GM23248 (cell line): Measurements from ENCODE around the gene C3orf49. TPM values are rescaled to one million over a fixed set of nuclear protein-coding genes. Genes with fewer than 3 reads are reported as not detected.

Source experiments
- DNase-seq: peaks from one replicate; pipeline ENCODE4 v3.0.0-alpha.2; 2015
- H2AFZ ChIP-seq: fragments of 200-600 bp; sonication (generic); 2 replicates; pipeline ENCODE4 v1.6.1; 2016; ENCODE audit warnings: antibody characterized with exemption
- H3F3A ChIP-seq: fragments of 200-600 bp; sonication (generic); 2 replicates; pipeline ENCODE4 v1.6.1; 2016; ENCODE audit warnings: mild to moderate bottlenecking, antibody characterized with exemption, mixed run types; ENCODE audit not compliant: insufficient read depth
- H3K27ac ChIP-seq: fragments of 200-600 bp; sonication (generic); 2 replicates; pipeline ENCODE4 v1.5.1; 2016; ENCODE audit warnings: mild to moderate bottlenecking
- H3K27me3 ChIP-seq: fragments of 200-600 bp; sonication (generic); replicated peaks from 2 replicates; pipeline ENCODE4 v1.6.1; 2016; ENCODE audit warnings: mild to moderate bottlenecking; ENCODE audit not compliant: insufficient read depth
- H3K36me3 ChIP-seq: fragments of 200-600 bp; sonication (generic); 2 replicates; pipeline ENCODE4 v1.6.1; 2016; ENCODE audit warnings: low read depth, mild to moderate bottlenecking
- H3K4me1 ChIP-seq: fragments of 200-600 bp; sonication (generic); 2 replicates; pipeline ENCODE4 v1.6.1; 2016; ENCODE audit warnings: mild to moderate bottlenecking; ENCODE audit not compliant: insufficient read depth
- H3K4me2 ChIP-seq: fragments of 200-600 bp; sonication (generic); one replicate; pipeline ENCODE4 v1.6.1; 2016; ENCODE audit warnings: mild to moderate bottlenecking; ENCODE audit not compliant: unreplicated experiment
- H3K4me3 ChIP-seq: fragments of 200-600 bp; sonication (generic); 2 replicates; pipeline ENCODE4 v1.5.1; 2016; ENCODE audit warnings: mild to moderate bottlenecking
- H3K79me2 ChIP-seq: fragments of 200-600 bp; sonication (generic); 2 replicates; pipeline ENCODE4 v1.6.1; 2016; ENCODE audit warnings: mild to moderate bottlenecking; ENCODE audit not compliant: insufficient read depth
- H3K9ac ChIP-seq: fragments of 200-600 bp; sonication (generic); 2 replicates; pipeline ENCODE4 v1.6.1; 2016; ENCODE audit warnings: mild to moderate bottlenecking
- H3K9me2 ChIP-seq: fragments of 200-600 bp; sonication (generic); 2 replicates; pipeline ENCODE4 v1.6.1; 2016; ENCODE audit warnings: mixed run types, mild to moderate bottlenecking, moderate library complexity; ENCODE audit not compliant: insufficient read depth
- H3K9me3 ChIP-seq: fragments of 200-600 bp; sonication (generic); one replicate; pipeline ENCODE4 v1.6.1; 2017; ENCODE audit warnings: low read depth
- H4K20me1 ChIP-seq: fragments of 200-600 bp; sonication (generic); 2 replicates; pipeline ENCODE4 v1.6.0; 2016; ENCODE audit not compliant: insufficient read depth
- EZH2 ChIP-seq: fragments of 200-600 bp; sonication (generic); IDR thresholded peaks from 2 replicates; pipeline ENCODE4 v1.6.1; 2018; ENCODE audit warnings: antibody characterized with exemption, mild to moderate bottlenecking; ENCODE audit not compliant: insufficient read depth, poor library complexity, severe bottlenecking
- EZH2phosphoT487 ChIP-seq: fragments of 200-600 bp; sonication (generic); IDR thresholded peaks from 2 replicates; pipeline ENCODE4 v1.6.1; 2018; ENCODE audit warnings: antibody characterized with exemption, moderate library complexity, mild to moderate bottlenecking, low read depth; ENCODE audit not compliant: insufficient read depth
- WGBS, 2 experiments: methylation state at CpG; one replicate each; pipeline ENCODE4 v1.1.6; 2015 to 2017; ENCODE audit warnings: low lambda C conversion rate in 2 of 2, low coverage in 1 of 2; ENCODE audit errors: missing lambda C conversion rate in 2 of 2; 5-methylcytosine and 5-hydroxymethylcytosine counted together
- in situ Hi-C: fragments of 300-500 bp; cut with MboI; formaldehyde crosslinking; loops from 2 replicates; pipeline ENCODE4 v1.15.0; 2020
- polyA plus RNA-seq: library from polyadenylated mRNA; unstranded; fragments of >200 nt; fragmentation: Nextera tagmentation; extraction: Ambion mirVana; gene quantifications from 2 replicates; pipeline ENCODE4 v1.2.1, GENCODE V29; 2016
- total RNA-seq: library from RNA; depleted of rRNA; stranded (reverse); fragments of >200 nt; shearing (Covaris generic); gene quantifications from 2 replicates; pipeline ENCODE4 v1.2.3, GENCODE V29; 2014

The C3orf49 gene
- total and polyA plus RNA-seq, 2 experiments from 2014 or later = not detected

- H3K4me2 ChIP-seq = no peak overlapping the region
- H2AFZ ChIP-seq = no peak overlapping the region
- H3K9ac ChIP-seq = no peak overlapping the region
- no peaks in the 10 kb centered on the region for H3K4me1 ChIP-seq
- H4K20me1 ChIP-seq = no peaks in the 10 kb centered on the region
- TF ChIP-seq EZH2phosphoT487 (no peak), EZH2 (no peak)
- no peak for DNase-seq
- no peak overlapping the region for H3K27ac ChIP-seq
- no peak overlapping the region for H3K4me3 ChIP-seq
- no peaks in the 10 kb centered on the region for H3K27me3 ChIP-seq
- H3K9me3 ChIP-seq = no peaks in the 10 kb centered on the region
- in situ Hi-C loops = loop anchor here (25.0 kb wide), 1 partner anchor 1196 kb away; no protein-coding TSS in a partner anchor
- no peaks in the 10 kb centered on the region for H3K36me3 ChIP-seq
- no peaks in the 10 kb centered on the region for H3K79me2 ChIP-seq
- WGBS, 2 experiments = 96 to 97% methylated on average over 5 of the region's 5 CpGs
- H3K9me2 ChIP-seq = no peaks in the 10 kb centered on the region
- no peaks in the 10 kb centered on the region for H3F3A ChIP-seq
These were observed 11.0 kb upstream of the C3orf49 start for GRCh38 chr3:63807961-63808565.

- H3K4me1 ChIP-seq = no peaks in the 10 kb centered on the region
- H3K9ac ChIP-seq = no peak overlapping the region
These were observed 10.5 kb upstream of the C3orf49 start for GRCh38 chr3:63808633-63809032.

DNA sequence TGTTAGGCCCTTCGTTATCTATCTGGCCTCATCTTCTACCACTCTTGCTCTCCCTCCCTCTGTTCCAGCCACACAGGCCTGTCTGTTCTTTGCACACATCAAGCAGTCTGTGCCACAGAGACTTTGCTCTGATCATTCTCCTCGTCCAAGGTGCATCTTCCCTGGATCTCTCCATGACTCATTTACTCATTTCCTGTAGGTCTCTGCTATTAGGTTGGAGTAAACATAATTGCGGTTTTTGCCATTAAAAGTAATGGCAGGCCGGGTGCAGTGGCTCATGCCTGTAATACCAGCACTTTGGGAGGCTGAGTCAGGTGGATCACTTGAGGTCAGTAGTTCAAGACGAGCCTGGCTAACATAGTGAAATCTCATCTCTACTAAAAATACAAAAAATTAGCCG, 9.5 kb upstream of the C3orf49 start:
- H3K9me3 ChIP-seq = no peaks in the 10 kb centered on the region
- 79 to 85% methylated on average over 6 of the region's 6 CpGs for WGBS, 2 experiments
- H3K4me2 ChIP-seq = no peak overlapping the region
- no peaks in the 10 kb centered on the region for H3K79me2 ChIP-seq
- H3F3A ChIP-seq = no peaks in the 10 kb centered on the region
- DNase-seq = peak; percentile 19
- H3K4me1 ChIP-seq = no peaks in the 10 kb centered on the region
- H3K9me2 ChIP-seq = no peaks in the 10 kb centered on the region
- H3K36me3 ChIP-seq = no peaks in the 10 kb centered on the region
- H2AFZ ChIP-seq = no peak overlapping the region
- no peaks in the 10 kb centered on the region for H3K27me3 ChIP-seq
- H3K9ac ChIP-seq = no peak overlapping the region
- H4K20me1 ChIP-seq = no peaks in the 10 kb centered on the region
- no peak overlapping the region for H3K4me3 ChIP-seq
- in situ Hi-C loops = loop anchor here (25.0 kb wide), 1 partner anchor 1197 kb away; no protein-coding TSS in a partner anchor
- H3K27ac ChIP-seq = no peak overlapping the region
- TF ChIP-seq EZH2 (no peak), EZH2phosphoT487 (no peak)

More at GRCh38 chr3:63808633-63809032, 10.5 kb upstream of the C3orf49 start:
- H3K27me3 ChIP-seq = no peaks in the 10 kb centered on the region
- no peak overlapping the region for H3K4me2 ChIP-seq
- no peak for TF ChIP-seq EZH2phosphoT487
- no peak for TF ChIP-seq EZH2
- WGBS, 2 experiments = 77 to 80% methylated on average over 3 of the region's 3 CpGs
- no peaks in the 10 kb centered on the region for H4K20me1 ChIP-seq
- H3F3A ChIP-seq = no peaks in the 10 kb centered on the region
- H3K36me3 ChIP-seq = no peaks in the 10 kb centered on the region
- no peaks in the 10 kb centered on the region for H3K9me2 ChIP-seq
- no peak overlapping the region for H2AFZ ChIP-seq
- H3K27ac ChIP-seq = no peak overlapping the region
- no peak overlapping the region for H3K4me3 ChIP-seq
- no peaks in the 10 kb centered on the region for H3K79me2 ChIP-seq
- no peaks in the 10 kb centered on the region for H3K9me3 ChIP-seq
- in situ Hi-C loops = loop anchor here (25.0 kb wide), 1 partner anchor 1196 kb away; no protein-coding TSS in a partner anchor
- DNase-seq = no peak

- H3K9me3 ChIP-seq = no peaks in the 10 kb centered on the region
- no peaks in the 10 kb centered on the region for H3K9me2 ChIP-seq
- no peak overlapping the region for H3K4me3 ChIP-seq
- no peak overlapping the region for H3K27ac ChIP-seq
- H4K20me1 ChIP-seq = no peaks in the 10 kb centered on the region
- H3K36me3 ChIP-seq = no peaks in the 10 kb centered on the region
- no peaks in the 10 kb centered on the region for H3K79me2 ChIP-seq
- no peaks in the 10 kb centered on the region for H3K27me3 ChIP-seq
- H3K9ac ChIP-seq = no peak overlapping the region
- DNase-seq = peak; percentile 4
- in situ Hi-C loops = loop anchor here (25.0 kb wide), 1 partner anchor 1202 kb away; no protein-coding TSS in a partner anchor
- no peak overlapping the region for H3K4me2 ChIP-seq
- no peak overlapping the region for H2AFZ ChIP-seq
- H3F3A ChIP-seq = no peaks in the 10 kb centered on the region
- 0 out of 2 replicates have a peak, but pooled peaks cover 2% of the 10 kb centered on the region for H3K4me1 ChIP-seq
- no peak for TF ChIP-seq EZH2phosphoT487
- TF ChIP-seq EZH2 = no peak
- WGBS, 2 experiments = 74 to 80% methylated on average over 3 of the region's 3 CpGs
These were observed 4.9 kb upstream of the C3orf49 start for GRCh38 chr3:63814237-63814636.
